Glomerular visceral epithelial cell (primary cell): ENCODE measurements around the gene SLC22A23.

Source experiments
- DNase-seq: peaks from one replicate; pipeline ENCODE4 v3.0.0-alpha.2; 2016; ENCODE audit errors: extremely low spot score

The SLC22A23 gene

GRCh38 chr6:3240595-3240994 is 216.3 kb downstream of the SLC22A23 start:
- DNase-seq = no peak

- DNase-seq = no peak
Observed at GRCh38 chr6:3239110-3239830, 217.6 kb downstream of the SLC22A23 start.

- DNase-seq = no peak
Observed at GRCh38 chr6:3237761-3238662, 218.8 kb downstream of the SLC22A23 start.

- no peak for DNase-seq
Observed at GRCh38 chr6:3236005-3236404, 220.8 kb downstream of the SLC22A23 start.

GRCh38 chr6:3235486-3235885 is 221.4 kb downstream of the SLC22A23 start:
- no peak for DNase-seq

GRCh38 chr6:3233904-3234303 is 222.9 kb downstream of the SLC22A23 start:
- no peak for DNase-seq

GRCh38 chr6:3233321-3233720 is 223.5 kb downstream of the SLC22A23 start:
- no peak for DNase-seq

GRCh38 chr6:3232017-3232945 is 224.6 kb downstream of the SLC22A23 start:
- DNase-seq = no peak

GRCh38 chr6:3231247-3232016 is 225.4 kb downstream of the SLC22A23 start:
- DNase-seq = peak; percentile 86

- peak; percentile 59 for DNase-seq
Observed at GRCh38 chr6:3230900-3231246, 226.0 kb downstream of the SLC22A23 start.

GRCh38 chr6:3230256-3230882 is 226.5 kb downstream of the SLC22A23 start:
- no peak for DNase-seq

- DNase-seq = no peak
Observed at GRCh38 chr6:3229566-3230178, 227.2 kb downstream of the SLC22A23 start.

GRCh38 chr6:3228771-3229565 is 227.9 kb downstream of the SLC22A23 start:
- no peak for DNase-seq

- DNase-seq = no peak
Observed at GRCh38 chr6:3228046-3228671, 228.7 kb downstream of the SLC22A23 start.

GRCh38 chr6:3227363-3228045 is 229.3 kb downstream of the SLC22A23 start, which contains the start of gene TUBB2B:
TSS of gene TUBB2B (minus strand) at chr6:3227653. CDS start at chr6:3227543, 110 bp downstream.
- DNase-seq = peak; percentile 37

- peak; percentile 37 for DNase-seq
Observed at GRCh38 chr6:3226481-3227362, 230.1 kb downstream of the SLC22A23 start.

GRCh38 chr6:3226042-3226441 is 230.8 kb downstream of the SLC22A23 start:
- no peak for DNase-seq
